ACHN (cell line): ENCODE results near the gene CDC25B.

ENCODE experiments used
- DNase-seq: peaks from one replicate; pipeline ENCODE4 v3.0.0-alpha.2; 2015
- in situ Hi-C: cut with HindIII; loops from 2 replicates; pipeline ENCODE4 v1.10.0; 2017; ENCODE audit warnings: low sequenced_read_pairs, low pct_ligation_motif_present, low pct_unique_long_range_greater_than_20kb

The CDC25B gene

GRCh38 chr20:3846740-3847428 is 50.8 kb downstream of the CDC25B start, which contains the start of gene MAVS:
TSS of gene MAVS (plus strand) at chr20:3846834. CDS start at chr20:3854625, 7,791 bp downstream.
- peak; percentile 77 for DNase-seq
- in situ Hi-C loops: no loop called here

- in situ Hi-C loops: no loop called here
- DNase-seq: no peak
These were observed 51.4 kb downstream of the CDC25B start for GRCh38 chr20:3847429-3847940.

GRCh38 chr20:3848565-3848964 is 52.5 kb downstream of the CDC25B start:
- in situ Hi-C loops: no loop called here
- no peak for DNase-seq

- DNase-seq: no peak
- in situ Hi-C loops: no loop called here
These were observed 58.4 kb downstream of the CDC25B start for GRCh38 chr20:3854462-3854871.
